Stimulated activated effector memory CD8-positive, alpha-beta T cell treated with anti-CD3 and anti-CD28 coated beads, Interleukin-12 subunit alpha, Interleukin-12 subunit beta, amount 100 ng/mL, for 72 hours (primary cell): ENCODE results near the gene MGA.

ENCODE experiments used
- ATAC-seq: fragments of 150-1000 bp; cut with Tn5 transposase; 2 replicates; pipeline ENCODE4 v1.10.0; 2021
- DNase-seq, 2 donors: peaks; one replicate each; pipeline ENCODE4 v3.0.0; 2021 to 2022; ENCODE audit warnings: low spot score in 2 of 2
- H3K27ac Mint-ChIP-seq: one replicate; pipeline ENCODE4 v1.8.0; 2022; ENCODE audit warnings: mild to moderate bottlenecking, mixed read lengths
- H3K36me3 Mint-ChIP-seq: one replicate; pipeline ENCODE4 v1.8.0; 2022; ENCODE audit warnings: mild to moderate bottlenecking, mixed read lengths
- H3K4me1 Mint-ChIP-seq: one replicate; pipeline ENCODE4 v1.8.0; 2022; ENCODE audit warnings: mixed read lengths
- H3K4me3 Mint-ChIP-seq: one replicate; pipeline ENCODE4 v1.8.0; 2022; ENCODE audit warnings: mild to moderate bottlenecking, mixed read lengths
- H3K9me3 Mint-ChIP-seq: one replicate; pipeline ENCODE4 v1.8.0; 2022; ENCODE audit warnings: mixed read lengths

Gene MGA

GRCh38 chr15:41675337-41675736 is 15.1 kb downstream of the MGA start:
- DNase-seq = no peak
- peaks cover 24% of the 10 kb centered on the region for H3K36me3 Mint-ChIP-seq
- no peak overlapping the region for H3K27ac Mint-ChIP-seq
- H3K4me3 Mint-ChIP-seq = no peak overlapping the region
- no peak for ATAC-seq
- no peaks in the 10 kb centered on the region for H3K9me3 Mint-ChIP-seq
- peaks cover 40% of the 10 kb centered on the region for H3K4me1 Mint-ChIP-seq

- Mint-ChIP-seq H3K36me3 (peaks cover 11% of the 10 kb centered on the region), H3K4me3 (no peak overlapping the region), H3K9me3 (no peaks in the 10 kb centered on the region), H3K4me1 (peaks cover 34% of the 10 kb centered on the region), H3K27ac (no peak overlapping the region)
- DNase-seq = no peak
- no peak for ATAC-seq
Measured at GRCh38 chr15:41678742-41679141, 18.5 kb downstream of the MGA start.

GRCh38 chr15:41683955-41684354 is 23.8 kb downstream of the MGA start:
- Mint-ChIP-seq H3K27ac (no peak overlapping the region), H3K4me3 (no peak overlapping the region), H3K4me1 (peaks cover 54% of the 10 kb centered on the region), H3K9me3 (no peaks in the 10 kb centered on the region), H3K36me3 (peaks cover 16% of the 10 kb centered on the region)
- DNase-seq = no peak
- ATAC-seq = no peak

- Mint-ChIP-seq H3K9me3 (no peaks in the 10 kb centered on the region), H3K36me3 (peaks cover 16% of the 10 kb centered on the region), H3K4me3 (no peak overlapping the region), H3K4me1 (peaks cover 62% of the 10 kb centered on the region), H3K27ac (peak overlapping the region; percentile 48)
- DNase-seq (no peak), ATAC-seq (no peak)
Measured at GRCh38 chr15:41688671-41689070, 28.5 kb downstream of the MGA start.

GRCh38 chr15:41689083-41689482 is 28.9 kb downstream of the MGA start:
- H3K4me1 Mint-ChIP-seq = peaks cover 62% of the 10 kb centered on the region
- peaks cover 16% of the 10 kb centered on the region for H3K36me3 Mint-ChIP-seq
- no peaks in the 10 kb centered on the region for H3K9me3 Mint-ChIP-seq
- peak overlapping the region; percentile 48 for H3K27ac Mint-ChIP-seq
- ATAC-seq (no peak), DNase-seq (no peak)
- H3K4me3 Mint-ChIP-seq = no peak overlapping the region

- no peaks in the 10 kb centered on the region for H3K9me3 Mint-ChIP-seq
- H3K36me3 Mint-ChIP-seq = peaks cover 10% of the 10 kb centered on the region
- no peak for DNase-seq
- no peak overlapping the region for H3K27ac Mint-ChIP-seq
- no peak for ATAC-seq
- H3K4me1 Mint-ChIP-seq = peaks cover 54% of the 10 kb centered on the region
- H3K4me3 Mint-ChIP-seq = no peak overlapping the region
Measured at GRCh38 chr15:41689834-41690233, 29.6 kb downstream of the MGA start.

GRCh38 chr15:41690636-41691035 is 30.4 kb downstream of the MGA start:
- Mint-ChIP-seq H3K4me3 (no peak overlapping the region), H3K4me1 (peaks cover 52% of the 10 kb centered on the region), H3K36me3 (peaks cover 8% of the 10 kb centered on the region), H3K27ac (peak overlapping the region; percentile 54), H3K9me3 (no peaks in the 10 kb centered on the region)
- peak; percentile 93 for ATAC-seq
- no peak for DNase-seq

- Mint-ChIP-seq H3K36me3 (peaks cover 9% of the 10 kb centered on the region), H3K9me3 (no peaks in the 10 kb centered on the region), H3K27ac (peak overlapping the region; percentile 70), H3K4me1 (peaks cover 59% of the 10 kb centered on the region), H3K4me3 (peak overlapping the region; percentile 33)
- DNase-seq (no peak), ATAC-seq (no peak)
Measured at GRCh38 chr15:41691471-41691870, 31.3 kb downstream of the MGA start.

GRCh38 chr15:41692049-41692448 is 31.8 kb downstream of the MGA start:
- H3K27ac Mint-ChIP-seq = peak overlapping the region; percentile 70

GRCh38 chr15:41693757-41694156 is 33.6 kb downstream of the MGA start:
- peaks cover 32% of the 10 kb centered on the region for H3K36me3 Mint-ChIP-seq
- no peaks in the 10 kb centered on the region for H3K9me3 Mint-ChIP-seq
- peaks cover 46% of the 10 kb centered on the region for H3K4me1 Mint-ChIP-seq
- ATAC-seq = no peak
- no peak for DNase-seq
- H3K4me3 Mint-ChIP-seq = no peak overlapping the region
- H3K27ac Mint-ChIP-seq = no peak overlapping the region

More at GRCh38 chr15:41692049-41692448, 31.8 kb downstream of the MGA start:
- Mint-ChIP-seq H3K4me1 (peaks cover 57% of the 10 kb centered on the region), H3K4me3 (peak overlapping the region; percentile 33), H3K9me3 (no peaks in the 10 kb centered on the region), H3K36me3 (peaks cover 15% of the 10 kb centered on the region)
- DNase-seq = no peak
- ATAC-seq = no peak

GRCh38 chr15:41695750-41696436 is 35.7 kb downstream of the MGA start:
- ATAC-seq (peak; percentile 100), DNase-seq (peak in 1 of 2 donors; percentile 11)
- Mint-ChIP-seq H3K4me1 (peaks cover 38% of the 10 kb centered on the region), H3K27ac (peak overlapping the region; percentile 15), H3K4me3 (peak overlapping the region; percentile 12), H3K36me3 (peaks cover 53% of the 10 kb centered on the region), H3K9me3 (no peaks in the 10 kb centered on the region)

- H3K9me3 Mint-ChIP-seq = no peaks in the 10 kb centered on the region
- no peak for DNase-seq
- H3K27ac Mint-ChIP-seq = no peak overlapping the region
- H3K36me3 Mint-ChIP-seq = peaks cover 80% of the 10 kb centered on the region
- H3K4me3 Mint-ChIP-seq = no peak overlapping the region
- peaks cover 23% of the 10 kb centered on the region for H3K4me1 Mint-ChIP-seq
- no peak for ATAC-seq
Measured at GRCh38 chr15:41698779-41699178, 38.6 kb downstream of the MGA start.

- H3K9me3 Mint-ChIP-seq = no peaks in the 10 kb centered on the region
Measured at GRCh38 chr15:41703120-41703519, 42.9 kb downstream of the MGA start.

GRCh38 chr15:41713047-41713446 is 52.8 kb downstream of the MGA start:
- ATAC-seq (no peak), DNase-seq (no peak)
- no peaks in the 10 kb centered on the region for H3K9me3 Mint-ChIP-seq
- H3K4me3 Mint-ChIP-seq = no peak overlapping the region
- H3K27ac Mint-ChIP-seq = no peak overlapping the region
- H3K36me3 Mint-ChIP-seq = peaks cover 85% of the 10 kb centered on the region
- no peaks in the 10 kb centered on the region for H3K4me1 Mint-ChIP-seq

More at GRCh38 chr15:41703120-41703519, 42.9 kb downstream of the MGA start:
- H3K4me1 Mint-ChIP-seq = peaks cover 12% of the 10 kb centered on the region
- no peak for DNase-seq
- H3K4me3 Mint-ChIP-seq = no peak overlapping the region
- H3K27ac Mint-ChIP-seq = no peak overlapping the region
- ATAC-seq = no peak
- peaks cover 68% of the 10 kb centered on the region for H3K36me3 Mint-ChIP-seq

GRCh38 chr15:41714291-41714690 is 54.1 kb downstream of the MGA start:
- Mint-ChIP-seq H3K36me3 (peaks cover 79% of the 10 kb centered on the region), H3K4me1 (no peaks in the 10 kb centered on the region), H3K4me3 (no peak overlapping the region), H3K27ac (no peak overlapping the region), H3K9me3 (no peaks in the 10 kb centered on the region)
- DNase-seq = no peak
- ATAC-seq = no peak

GRCh38 chr15:41716864-41717263 is 56.7 kb downstream of the MGA start:
- H3K36me3 Mint-ChIP-seq = peaks cover 55% of the 10 kb centered on the region

More at GRCh38 chr15:41716864-41717263, 56.7 kb downstream of the MGA start:
- H3K4me3 Mint-ChIP-seq = no peak overlapping the region
- no peak overlapping the region for H3K27ac Mint-ChIP-seq
- DNase-seq = no peak
- no peaks in the 10 kb centered on the region for H3K9me3 Mint-ChIP-seq
- ATAC-seq = no peak
- no peaks in the 10 kb centered on the region for H3K4me1 Mint-ChIP-seq
